ENCODE measurements around the gene CLIC4. TPM values are rescaled to one million over a fixed set of nuclear protein-coding genes. Genes with fewer than 3 reads are reported as not detected.

Gene CLIC4
- total and polyA plus RNA-seq, 9 of the 15 experiments (the other 6 are each of a cell fraction or from before 2014, with no cell fraction given) = 16.0 to 67.5 (median 38.4) TPM

GRCh38 chr1:24721533-24721932 is 23.7 kb upstream of the CLIC4 start:
- H3K79me2 ChIP-seq (ENCODE audit: control insufficient read depth, insufficient read depth, low read length) = no peaks in the 10 kb centered on the region
- no peak for DNase-seq (ENCODE audit: extremely low read depth in 1 of 4, low spot score in 3 of 4)
- H3K27me3 ChIP-seq (ENCODE audit: control insufficient read depth in 2 of 2, insufficient read depth in 2 of 2, low read length in 2 of 2) = no peaks in the 10 kb centered on the region
- TF ChIP-seq ESRRB (CRISPR knock-in tag; IDR thresholded peaks at IDR 0.05; ENCODE audit: borderline replicate concordance) = no peak
- no peak for TF ChIP-seq JUND (IDR thresholded peaks at IDR 0.05; ENCODE audit: borderline replicate concordance, low read depth, low read length)
- TF ChIP-seq JUND (tag; IDR thresholded peaks at IDR 0.05; ENCODE audit: borderline replicate concordance, low read depth, low read length) = no peak
- TF ChIP-seq ZNF445 (CRISPR knock-in tag; IDR thresholded peaks at IDR 0.05; ENCODE audit: low read depth) = no peak
- TF ChIP-seq ELF1 (tag; IDR thresholded peaks at IDR 0.05) = no peak
- no peak for TF ChIP-seq MYNN (IDR thresholded peaks at IDR 0.05)
- TF ChIP-seq MYNN (CRISPR knock-in tag; IDR thresholded peaks at IDR 0.05) = no peak
- no peak for TF ChIP-seq WHSC1 (IDR thresholded peaks at IDR 0.05; ENCODE audit: low read length)
- TF ChIP-seq ZNF282 (CRISPR knock-in tag; IDR thresholded peaks at IDR 0.05) = no peak
- POLR2A ChIA-PET = no interaction called here
- no peak overlapping the region for H3K4me3 ChIP-seq
- in situ Hi-C loops (cut with MboI) (no loop called here), intact Hi-C loops (cut with micrococcal nuclease) (no loop called here)
- WGBS (ENCODE audit: insufficient coverage, low coverage, missing lambda C conversion rate) = 85% methylated on average over 19 of the region's 31 CpGs
- BruUV-seq (replicated peaks) = no TSS peak
- CTCF ChIA-PET (ENCODE audit: low intra/inter-chr PET ratio) = no interaction called here
- FAIRE-seq = no peak
- H2AFZ ChIP-seq (ENCODE audit: low read depth, low read length) = no peak overlapping the region
- H3K9me3 ChIP-seq (replicated peaks; ENCODE audit: control insufficient read depth, insufficient read depth, low read depth, low read length) = no peaks in the 10 kb centered on the region
- no peak for ATAC-seq
- H3K27ac ChIP-seq (ENCODE audit: extremely low read depth, low read depth, low read length) = no peak overlapping the region
- no peaks in the 10 kb centered on the region for H3K9me1 ChIP-seq (ENCODE audit: control insufficient read depth, insufficient read depth, low read length)
- peaks cover 0 to 20% of the 10 kb centered on the region in 2 experiments; a peak in 3 of 5 replicates for H3K4me1 ChIP-seq (replicated peaks in 1 of 2; ENCODE audit: control insufficient read depth in 2 of 2, insufficient read depth in 2 of 2, low read length in 2 of 2)
- no peak overlapping the region for H3K4me2 ChIP-seq (ENCODE audit: insufficient read depth, low read length)
- H3K9ac ChIP-seq (ENCODE audit: insufficient read depth in 1 of 2, low read depth in 2 of 2, low read length in 2 of 2) = no peak overlapping the region
- H3K36me3 ChIP-seq (ENCODE audit: control insufficient read depth, insufficient read depth, low read length) = no peaks in the 10 kb centered on the region
- H4K20me1 ChIP-seq (replicated peaks; ENCODE audit: control insufficient read depth, insufficient read depth, low read length) = no peaks in the 10 kb centered on the region

Measured in K562 (cell line).